HG03196 (cell line): ENCODE results near the gene LYSMD1.
A peak's percentile ranks its signal among the peaks of the same experiment; 100 is the strongest.

Experiments
- ATAC-seq: cut with Tn5 transposase; IDR thresholded peaks from one replicate; pipeline ENCODE4 v1.9.1; 2021; ENCODE audit not compliant: unreplicated experiment

Gene LYSMD1

GRCh38 chr1:151175863-151176262 is 10.2 kb upstream of the LYSMD1 start, which contains the start of gene TMOD4:
TSS of gene TMOD4 (minus strand) at chr1:151175981. CDS start at chr1:151174875, 1,106 bp downstream.
- no peak for ATAC-seq

- ATAC-seq = no peak
Observed at GRCh38 chr1:151175041-151175741, 9.5 kb upstream of the LYSMD1 start.

- ATAC-seq = no peak
Observed at GRCh38 chr1:151171190-151171589, 5.5 kb upstream of the LYSMD1 start.

GRCh38 chr1:151167116-151167515 is 1.4 kb upstream of the LYSMD1 start:
- ATAC-seq = no peak

GRCh38 chr1:151166505-151166956 is 829 bp upstream of the LYSMD1 start:
- ATAC-seq = no peak

- no peak for ATAC-seq
Observed at GRCh38 chr1:151165281-151165737, 393 bp downstream of the LYSMD1 start.

- ATAC-seq = no peak
Observed at GRCh38 chr1:151164732-151165280, 896 bp downstream of the LYSMD1 start.

- ATAC-seq = no peak
Observed at GRCh38 chr1:151159373-151159772, 6.3 kb downstream of the LYSMD1 start.

GRCh38 chr1:151158751-151159251 is 6.9 kb downstream of the LYSMD1 start:
- ATAC-seq = no peak

- ATAC-seq = no peak
Observed at GRCh38 chr1:151158326-151158725, 7.4 kb downstream of the LYSMD1 start.

- ATAC-seq = no peak
Observed at GRCh38 chr1:151157067-151157531, 8.6 kb downstream of the LYSMD1 start.

GRCh38 chr1:151156515-151156819 is 9.2 kb downstream of the LYSMD1 start, which contains the start of gene TNFAIP8L2:
TSS of gene TNFAIP8L2 (plus strand) at chr1:151156649. CDS start at chr1:151158698, 2,049 bp downstream.
- peak; percentile 68 for ATAC-seq

- no peak for ATAC-seq
Observed at GRCh38 chr1:151147665-151148064, 18.0 kb downstream of the LYSMD1 start.

GRCh38 chr1:151147132-151147503 is 18.6 kb downstream of the LYSMD1 start:
- no peak for ATAC-seq

GRCh38 chr1:151146412-151147131 is 19.1 kb downstream of the LYSMD1 start, which contains the start of gene SEMA6C:
TSS of gene SEMA6C (minus strand) at chr1:151146631. CDS start at chr1:151142621, 4,010 bp downstream.
- ATAC-seq = peak; percentile 95

- ATAC-seq = no peak
Observed at GRCh38 chr1:151146072-151146411, 19.7 kb downstream of the LYSMD1 start.

GRCh38 chr1:151145304-151146071 is 20.2 kb downstream of the LYSMD1 start:
- ATAC-seq = no peak

- ATAC-seq = no peak
Observed at GRCh38 chr1:151144474-151145303, 21.0 kb downstream of the LYSMD1 start.

GRCh38 chr1:151143986-151144385 is 21.7 kb downstream of the LYSMD1 start:
- no peak for ATAC-seq

GRCh38 chr1:151143057-151143435 is 22.7 kb downstream of the LYSMD1 start:
- no peak for ATAC-seq
